Mesenchymal stem cell (in vitro differentiated cells and primary cell): ENCODE results near the gene AKAIN1.

ENCODE experiments used
- DNase-seq: peaks from one replicate; pipeline ENCODE4 v3.0.0-alpha.2; 2013
- H2AFZ ChIP-seq: one replicate; pipeline ENCODE4 v1.6.1; 2013; ENCODE audit warnings: low read depth, mild to moderate bottlenecking, control low read depth, inconsistent platforms, low read length, moderate library complexity
- H2AK5ac ChIP-seq: 2 replicates; pipeline ENCODE4 v1.6.1; 2013; ENCODE audit warnings: low read length, moderate library complexity, mild to moderate bottlenecking, inconsistent platforms; ENCODE audit not compliant: severe bottlenecking
- H2BK120ac ChIP-seq: one replicate; pipeline ENCODE4 v1.6.1; 2013; ENCODE audit warnings: low read depth, mild to moderate bottlenecking, inconsistent platforms, low read length, moderate library complexity
- H2BK12ac ChIP-seq, 2 experiments: one replicate each; pipeline ENCODE4 v1.6.1; 2013; ENCODE audit warnings: inconsistent platforms in 2 of 2, low read length in 2 of 2, mild to moderate bottlenecking in 2 of 2, moderate library complexity in 2 of 2, control low read depth in 1 of 2
- H2BK15ac ChIP-seq: one replicate; pipeline ENCODE4 v1.6.1; 2013; ENCODE audit warnings: mild to moderate bottlenecking, low read depth, inconsistent platforms; ENCODE audit not compliant: poor library complexity, severe bottlenecking
- H2BK5ac ChIP-seq: 2 replicates; pipeline ENCODE4 v1.6.1; 2013; ENCODE audit warnings: low read depth, mild to moderate bottlenecking, low read length, control low read depth, inconsistent platforms; ENCODE audit not compliant: poor library complexity, severe bottlenecking
- H3K14ac ChIP-seq, 2 experiments: one replicate each; pipeline ENCODE4 v1.6.1; 2013; ENCODE audit warnings: inconsistent platforms in 2 of 2, low read length in 2 of 2, control low read depth in 1 of 2, mild to moderate bottlenecking in 1 of 2, moderate library complexity in 1 of 2
- H3K18ac ChIP-seq, 2 experiments: one replicate each; pipeline ENCODE4 v1.6.1; 2013; ENCODE audit warnings: inconsistent platforms in 2 of 2, low read length in 2 of 2, control low read depth in 1 of 2, low read depth in 1 of 2, mild to moderate bottlenecking in 1 of 2
- H3K23ac ChIP-seq, 2 experiments: one replicate each; pipeline ENCODE4 v1.6.1; 2013; ENCODE audit warnings: inconsistent platforms in 2 of 2, low read length in 2 of 2, mild to moderate bottlenecking in 2 of 2, moderate library complexity in 2 of 2, control low read depth in 1 of 2
- H3K27ac ChIP-seq: 2 replicates; pipeline ENCODE4 v1.5.1; 2013; ENCODE audit warnings: mild to moderate bottlenecking, moderate library complexity, low read length, control low read depth, inconsistent platforms; ENCODE audit not compliant: poor library complexity, severe bottlenecking
- H3K27me3 ChIP-seq, 2 experiments: 2 replicates each; pipeline versions ENCODE4 v1.6.1 to v1.7.0; 2013; ENCODE audit warnings: low read length in 2 of 2, mild to moderate bottlenecking in 2 of 2, moderate library complexity in 2 of 2, control low read depth in 1 of 2, inconsistent platforms in 1 of 2; ENCODE audit not compliant: control insufficient read depth in 1 of 2, insufficient read depth in 1 of 2
- H3K36me3 ChIP-seq, 2 experiments: 2 replicates each; pipeline versions ENCODE4 v1.6.1 to v1.7.0; 2013; ENCODE audit warnings: low read length in 2 of 2, control low read depth in 1 of 2, inconsistent platforms in 1 of 2, low read depth in 1 of 2, mild to moderate bottlenecking in 1 of 2; ENCODE audit not compliant: insufficient read depth in 2 of 2, control insufficient read depth in 1 of 2
- H3K4ac ChIP-seq, 2 experiments: one replicate each; pipeline ENCODE4 v1.6.1; 2013; ENCODE audit warnings: inconsistent platforms in 2 of 2, low read length in 2 of 2, mild to moderate bottlenecking in 2 of 2, moderate library complexity in 2 of 2, control low read depth in 1 of 2, low read depth in 1 of 2
- H3K4me1 ChIP-seq: 2 replicates; pipeline ENCODE4 v1.6.1; 2013; ENCODE audit warnings: low read depth, low read length, control low read depth; ENCODE audit not compliant: control insufficient read depth, insufficient read depth
- H3K4me2 ChIP-seq: 2 replicates; pipeline ENCODE4 v1.6.1; 2013; ENCODE audit warnings: low read length, mild to moderate bottlenecking, inconsistent platforms; ENCODE audit not compliant: poor library complexity, severe bottlenecking
- H3K4me3 ChIP-seq, 2 experiments: 2 replicates each; pipeline versions ENCODE4 v1.5.1 to v1.7.0; 2013; ENCODE audit warnings: low read length in 2 of 2, mild to moderate bottlenecking in 2 of 2, control low read depth in 1 of 2, low read depth in 1 of 2; ENCODE audit not compliant: insufficient read depth in 1 of 2
- H3K79me1 ChIP-seq: replicated peaks from 2 replicates; pipeline ENCODE4 v1.6.1; 2013; ENCODE audit warnings: mild to moderate bottlenecking, control low read depth, low read length, inconsistent platforms; ENCODE audit not compliant: poor library complexity, severe bottlenecking
- H3K9ac ChIP-seq: 2 replicates; pipeline ENCODE4 v1.7.0; 2013; ENCODE audit warnings: mild to moderate bottlenecking, low read length, moderate library complexity
- H3K9me3 ChIP-seq: 2 replicates; pipeline ENCODE4 v1.7.0; 2013; ENCODE audit warnings: mild to moderate bottlenecking, low read length; ENCODE audit not compliant: control insufficient read depth
- H4K8ac ChIP-seq: one replicate; pipeline ENCODE4 v1.6.1; 2013; ENCODE audit warnings: inconsistent platforms, mild to moderate bottlenecking, low read length, moderate library complexity
- H4K91ac ChIP-seq: one replicate; pipeline ENCODE4 v1.6.1; 2013; ENCODE audit warnings: mild to moderate bottlenecking, low read length, inconsistent platforms
- WGBS: methylation state at CpG from one replicate; pipeline ENCODE4 v1.1.7; 2013; ENCODE audit warnings: mixed read lengths; 5-methylcytosine and 5-hydroxymethylcytosine counted together

Gene AKAIN1

GRCh38 chr18:5095239-5095638 is 101.8 kb downstream of the AKAIN1 start:
- no peak for DNase-seq
- no peak overlapping the region for H3K27ac ChIP-seq
- H3K9ac ChIP-seq: no peak overlapping the region
- H3K4ac ChIP-seq: no peak overlapping the region
- no peak overlapping the region for H2BK120ac ChIP-seq
- no peak overlapping the region for H3K4me3 ChIP-seq
- H4K8ac ChIP-seq: no peak overlapping the region
- no peaks in the 10 kb centered on the region for H3K4me1 ChIP-seq
- 84% methylated on average over 3 of the region's 3 CpGs for WGBS
- no peak overlapping the region for H2AFZ ChIP-seq
- no peaks in the 10 kb centered on the region for H3K36me3 ChIP-seq
- no peak overlapping the region for H2BK15ac ChIP-seq
- H3K18ac ChIP-seq: no peak overlapping the region
- H2BK5ac ChIP-seq: no peak overlapping the region
- H3K9me3 ChIP-seq: peaks cover under 1% of the 10 kb centered on the region
- H4K91ac ChIP-seq: no peak overlapping the region
- no peak overlapping the region for H3K23ac ChIP-seq
- H2BK12ac ChIP-seq: no peak overlapping the region
- H3K79me1 ChIP-seq: no peaks in the 10 kb centered on the region
- H3K4me2 ChIP-seq: no peak overlapping the region
- no peak overlapping the region for H2AK5ac ChIP-seq
- no peak overlapping the region for H3K14ac ChIP-seq
- no peaks in the 10 kb centered on the region for H3K27me3 ChIP-seq

DNA sequence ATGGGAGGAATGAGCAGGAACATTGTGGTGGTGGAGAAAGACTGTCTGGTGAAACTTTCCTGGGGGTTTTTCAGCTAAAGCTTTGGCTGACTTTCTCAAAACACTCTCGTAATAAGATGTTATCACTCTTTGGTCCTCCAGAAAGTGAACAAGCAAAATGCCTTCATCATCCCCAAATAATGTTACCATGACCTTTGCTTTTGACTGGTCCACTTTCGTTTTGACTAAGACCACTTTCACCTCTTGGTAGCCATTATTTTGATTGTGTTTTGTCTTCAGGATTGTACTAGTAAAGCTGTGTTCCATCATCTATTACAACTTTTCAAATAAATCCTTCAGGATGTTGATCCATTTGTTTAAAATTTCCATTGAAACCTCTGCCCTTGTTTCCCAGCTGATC is 103.2 kb downstream of the AKAIN1 start:
- no peak overlapping the region for H2BK15ac ChIP-seq
- H2AK5ac ChIP-seq: no peak overlapping the region
- no peak overlapping the region for H3K4ac ChIP-seq
- H3K79me1 ChIP-seq: no peaks in the 10 kb centered on the region
- no peak overlapping the region for H2BK5ac ChIP-seq
- no peak overlapping the region for H3K4me3 ChIP-seq
- no peak overlapping the region for H4K8ac ChIP-seq
- no peaks in the 10 kb centered on the region for H3K4me1 ChIP-seq
- H3K18ac ChIP-seq: no peak overlapping the region
- no peaks in the 10 kb centered on the region for H3K36me3 ChIP-seq
- H2BK12ac ChIP-seq: no peak overlapping the region
- H4K91ac ChIP-seq: no peak overlapping the region
- H3K27ac ChIP-seq: no peak overlapping the region
- no peak for DNase-seq
- H2AFZ ChIP-seq: no peak overlapping the region
- H3K9ac ChIP-seq: no peak overlapping the region
- H3K23ac ChIP-seq: no peak overlapping the region
- no peak overlapping the region for H3K4me2 ChIP-seq
- H3K27me3 ChIP-seq: no peaks in the 10 kb centered on the region
- H3K14ac ChIP-seq: no peak overlapping the region
- peaks cover 2% of the 10 kb centered on the region for H3K9me3 ChIP-seq
- 56% methylated on average over 1 of the region's 2 CpGs for WGBS
- H2BK120ac ChIP-seq: no peak overlapping the region
